Activated T-helper 1 cell treated with Interleukin-2 at 50 U/mL for 16 hours (primary cell): Measurements from ENCODE around the gene NFE2L1.
A peak's percentile ranks its signal among the peaks of the same experiment; 100 is the strongest.
"Not testable (repeated sequence)": the region's sequence is repeated elsewhere in the genome, so short reads cannot be mapped to it uniquely, and the experiment has no call there.

Experiments
- DNase-seq: peaks from one replicate; pipeline ENCODE4 v3.0.0-alpha.2; 2020; ENCODE audit warnings: low read depth

The NFE2L1 gene

GRCh38 chr17:48023400-48024148 lies 24.6 kb upstream of the NFE2L1 start:
- peak; percentile 19 for DNase-seq

DNA sequence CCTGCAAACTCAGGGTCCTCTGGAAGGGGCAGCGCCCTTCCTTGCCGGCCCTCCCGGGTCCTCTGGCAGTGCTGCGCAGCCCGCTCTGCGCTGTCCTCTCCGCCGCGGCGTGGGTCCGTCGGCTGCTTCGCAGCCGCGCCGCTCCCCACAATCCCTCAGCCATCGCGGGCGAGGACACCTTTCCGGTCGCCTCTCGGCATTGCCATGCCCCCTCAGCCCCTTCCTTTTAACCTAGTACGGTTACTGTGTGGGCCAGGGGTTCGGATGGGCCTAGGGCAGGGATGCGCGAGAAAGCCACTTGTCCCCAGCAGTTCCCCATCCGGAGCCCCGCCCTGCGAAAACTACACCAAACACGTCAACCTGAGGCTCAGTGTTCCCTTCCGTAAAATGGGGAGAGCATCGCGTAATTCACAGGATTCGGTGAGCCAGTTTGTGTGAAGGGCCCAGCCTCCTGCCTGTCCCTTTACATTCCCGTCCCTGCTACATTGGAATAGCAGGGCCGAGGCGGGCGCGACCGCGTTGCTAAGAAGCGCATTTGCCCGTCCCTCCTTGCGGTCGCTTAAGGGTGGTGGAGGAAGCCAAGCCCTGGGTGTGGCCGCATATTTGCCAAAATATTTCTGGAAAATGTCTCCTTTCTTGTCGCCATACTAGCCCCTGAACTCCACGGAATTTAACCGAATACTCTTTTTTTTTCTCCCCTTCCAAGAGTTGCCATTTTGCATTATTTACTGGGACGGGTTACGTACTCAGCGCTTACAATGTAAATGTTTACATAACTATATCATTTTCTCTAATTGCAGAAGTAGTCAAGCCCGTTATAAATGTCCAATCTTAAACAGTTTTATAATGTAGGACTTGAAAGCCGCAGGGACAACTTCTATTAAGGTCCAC lies 23.8 kb upstream of the NFE2L1 start:
- peak; percentile 20 for DNase-seq

GRCh38 chr17:48025040-48025903 lies 22.9 kb upstream of the NFE2L1 start:
- DNase-seq: peak; percentile 96

DNA sequence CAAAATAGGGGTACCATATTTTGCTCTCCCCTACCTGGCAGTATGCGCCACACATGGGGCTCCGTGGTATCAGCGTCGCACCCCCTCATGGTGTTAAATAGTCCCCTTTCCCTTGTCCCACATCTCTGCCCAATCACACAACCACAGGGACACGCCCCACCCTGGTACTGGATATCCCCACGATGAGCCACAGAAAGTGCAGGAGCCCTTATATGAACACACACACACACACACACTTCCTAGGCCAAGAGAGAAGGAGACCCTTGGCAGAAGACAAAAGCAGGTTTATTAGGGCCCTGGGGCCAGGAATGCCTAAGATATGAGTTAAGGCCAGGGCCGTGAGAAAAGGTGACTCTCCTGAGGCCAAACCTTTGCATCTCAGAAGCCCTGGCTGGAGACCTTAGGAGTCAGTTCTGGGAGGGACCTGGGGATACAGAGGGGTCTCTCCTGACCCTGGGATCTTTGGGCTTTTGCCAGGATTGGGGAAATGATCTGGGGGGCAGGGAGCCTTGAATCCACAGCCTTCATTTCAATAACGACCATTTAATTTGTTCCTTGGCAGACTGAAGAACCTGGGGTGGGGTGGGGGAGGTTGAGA lies 22.2 kb upstream of the NFE2L1 start:
- no peak for DNase-seq

GRCh38 chr17:48026502-48027321 lies 21.4 kb upstream of the NFE2L1 start:
- peak; percentile 42 for DNase-seq

GRCh38 chr17:48027322-48027981 lies 20.7 kb upstream of the NFE2L1 start:
- DNase-seq: no peak

DNA sequence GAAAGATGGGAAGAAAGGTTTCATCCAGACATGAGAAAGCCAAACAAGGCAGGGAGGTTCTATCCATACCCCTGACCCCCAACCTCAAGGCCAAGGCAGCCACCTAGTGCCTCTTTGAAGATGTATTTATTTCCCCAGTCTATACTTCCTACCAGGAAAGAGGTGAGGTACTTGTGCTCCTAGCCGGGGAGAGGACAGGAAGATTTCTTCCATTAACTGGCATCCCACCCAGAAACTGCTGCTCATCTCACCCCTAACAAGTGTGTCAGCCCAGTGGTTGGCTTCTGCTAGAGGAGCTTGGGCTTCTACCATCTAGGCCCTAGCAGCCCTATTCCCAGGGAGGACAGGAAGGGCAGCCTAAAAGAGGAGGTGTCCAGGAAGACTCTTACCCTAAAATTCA lies 19.4 kb upstream of the NFE2L1 start:
- no peak for DNase-seq

- DNase-seq: no peak
Observed at GRCh38 chr17:48030531-48030930, 17.6 kb upstream of the NFE2L1 start.

GRCh38 chr17:48031966-48032365 lies 16.2 kb upstream of the NFE2L1 start:
- no peak for DNase-seq

DNA sequence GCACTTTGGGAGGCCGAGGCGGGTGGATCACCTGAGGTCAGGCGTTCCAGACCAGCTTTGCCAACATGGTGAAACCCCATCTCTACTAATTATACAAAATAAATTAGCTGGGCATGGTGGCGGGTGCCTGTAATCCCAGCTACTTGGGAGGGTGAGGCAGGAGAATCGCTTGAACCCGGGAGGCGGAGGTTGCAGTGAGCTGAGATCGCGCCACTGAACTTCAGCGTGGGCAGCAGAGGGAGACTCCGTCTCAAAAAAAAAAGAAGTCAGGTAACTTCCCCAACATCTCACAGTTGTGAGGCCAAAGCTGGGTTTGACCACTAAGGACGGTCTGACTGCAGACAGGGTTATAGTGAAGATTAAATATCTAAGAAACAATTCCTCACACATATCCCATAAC lies 13.4 kb upstream of the NFE2L1 start:
- DNase-seq: not testable (repeated sequence)

GRCh38 chr17:48036693-48037035 lies 11.5 kb upstream of the NFE2L1 start:
- no peak for DNase-seq

DNA sequence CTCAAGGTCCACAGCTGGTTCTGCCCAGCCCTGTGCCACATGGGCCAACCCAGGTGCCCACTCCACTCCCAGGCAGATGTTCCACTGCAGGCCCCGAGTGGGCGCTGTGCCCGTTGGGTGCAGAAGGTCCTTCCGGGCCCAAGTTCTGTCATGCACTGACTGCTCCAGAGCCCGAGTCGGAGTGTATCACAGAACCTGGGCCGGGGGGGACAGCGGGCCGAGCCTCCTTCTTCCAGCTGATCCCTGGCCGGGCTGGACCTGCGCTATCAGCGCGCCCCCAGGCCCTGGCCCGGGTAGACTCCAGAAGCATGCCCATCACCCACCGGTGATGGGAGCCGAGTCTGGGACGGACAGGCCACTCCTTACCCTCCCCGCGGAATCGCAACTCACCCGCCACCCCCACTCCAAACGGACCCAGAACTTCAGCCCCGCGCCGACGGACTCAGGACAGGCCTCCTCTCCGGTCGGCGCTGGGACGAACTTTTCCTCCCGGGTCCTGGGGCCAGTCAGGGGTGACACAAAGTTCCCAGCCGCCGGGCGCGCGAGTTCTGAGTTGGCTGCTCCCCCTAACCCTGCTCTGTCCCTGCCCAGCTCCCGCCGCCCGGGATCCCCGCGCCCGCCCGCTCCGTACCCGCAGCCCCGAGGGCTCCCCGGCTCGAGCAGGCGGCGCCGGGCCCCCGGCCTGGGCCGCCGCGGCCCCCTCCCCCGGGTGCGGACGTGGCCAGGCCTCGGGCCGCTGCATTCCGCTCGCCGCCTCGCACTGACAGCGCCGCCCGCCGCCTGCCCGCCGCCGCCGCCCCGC lies 10.9 kb upstream of the NFE2L1 start, which contains the start of gene COPZ2:
Gene COPZ2, minus strand, starts transcription at position 762 of the 802 bp plus-strand sequence. Its CDS starts 20 bp downstream, at position 742.
- peak; percentile 52 for DNase-seq

GRCh38 chr17:48037838-48038323 lies 10.3 kb upstream of the NFE2L1 start:
- no peak for DNase-seq

DNA sequence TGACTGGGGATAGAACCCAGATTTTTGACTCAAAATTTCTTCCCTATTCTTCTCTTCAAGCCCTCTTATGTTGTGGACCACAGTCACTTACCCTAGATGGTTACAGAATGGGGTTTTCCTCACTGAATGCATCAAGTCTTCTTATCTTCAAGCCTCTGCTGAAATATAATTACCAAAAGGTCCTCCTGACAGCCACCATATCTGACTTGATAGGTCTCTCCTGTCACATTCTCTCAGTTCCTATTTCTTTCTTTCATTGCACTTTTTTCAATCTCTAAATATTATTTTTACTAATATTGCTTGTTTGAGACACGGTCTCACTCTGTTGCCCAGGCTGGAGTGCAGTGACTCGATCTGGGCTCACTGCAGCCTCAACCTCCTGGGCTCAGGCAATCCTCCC lies 9.5 kb upstream of the NFE2L1 start:
- DNase-seq: no peak

- no peak for DNase-seq
Observed at GRCh38 chr17:48043176-48043575, 5.0 kb upstream of the NFE2L1 start.

DNA sequence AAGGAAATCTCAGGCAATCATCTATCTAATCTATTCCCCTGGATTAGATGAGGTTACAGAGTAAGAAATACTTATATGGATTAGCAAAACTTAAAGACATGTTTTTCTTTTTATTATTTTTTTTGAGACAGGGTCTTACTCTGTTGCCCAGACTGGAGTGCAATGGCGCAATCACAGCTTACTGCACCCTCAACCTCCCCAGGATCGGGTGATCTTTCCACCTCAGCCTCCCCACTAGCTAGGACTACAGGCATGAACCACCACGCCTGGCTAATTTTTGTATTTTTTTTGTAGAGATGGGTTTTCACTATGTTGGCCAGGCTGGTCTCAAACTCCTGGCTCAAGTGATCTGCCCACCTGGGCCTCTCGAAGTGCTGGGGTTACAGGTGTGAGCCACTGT lies 3.3 kb upstream of the NFE2L1 start:
- no peak for DNase-seq

DNA sequence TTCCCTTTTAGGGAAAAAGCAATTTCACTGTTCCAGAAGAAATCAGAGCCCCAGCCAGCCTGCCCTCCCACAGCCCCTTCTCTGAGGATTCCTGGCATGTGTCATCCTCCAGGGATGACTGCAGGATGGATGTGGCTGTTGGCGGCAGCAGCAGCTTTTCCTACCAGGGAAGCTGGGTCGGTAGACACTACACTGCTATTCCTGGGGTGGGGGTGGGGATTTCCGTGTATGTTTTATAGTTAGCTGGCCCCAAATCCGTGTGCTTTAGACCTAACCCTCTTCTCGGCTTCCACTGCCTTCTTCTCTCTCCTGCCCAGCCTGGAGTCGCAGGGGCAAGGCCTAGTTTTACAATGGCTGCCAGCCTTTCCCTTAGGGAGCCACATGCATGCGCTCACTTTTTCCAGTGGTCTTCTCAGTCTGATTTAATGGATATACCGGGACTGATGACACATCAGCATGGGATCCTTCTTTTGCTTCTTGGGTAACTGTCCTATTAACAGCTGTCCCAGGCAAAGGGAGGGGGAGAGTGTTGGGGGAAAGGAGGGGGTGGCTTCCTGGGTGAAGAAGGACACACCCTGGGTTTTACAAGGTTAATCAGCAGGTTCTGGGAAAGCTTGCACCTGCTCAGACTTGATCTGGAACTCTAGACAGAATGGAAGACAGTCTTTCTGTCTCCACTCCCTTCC lies 2.7 kb upstream of the NFE2L1 start:
- no peak for DNase-seq

GRCh38 chr17:48046296-48046695 lies 1.9 kb upstream of the NFE2L1 start:
- no peak for DNase-seq
